HepG2 (cell line): Measurements from ENCODE around the gene KIF13A. TPM values are rescaled to one million over a fixed set of nuclear protein-coding genes. Genes with fewer than 3 reads are reported as not detected.

Experiments
- ATAC-seq: fragments of 200-7000 bp; cut with Tn5 transposase; 3 replicates; pipeline ENCODE4 v1.9.1; 2020; ENCODE audit warnings: mild to moderate bottlenecking, moderate library complexity
- BruUV-seq: library from RNA; stranded (reverse); fragments of 400-500 nt; replicated peaks from 2 replicates; lab custom pipeline; 2021; lab: Mats Ljungman, UMichigan
- CTCF ChIA-PET: fragments of 300-600 bp; formaldehyde crosslinking; extraction: SDS; loops from one replicate; lab custom pipeline; 2021; ENCODE audit warnings: low total read pairs, inconsistent platforms, low intra/inter-chr PET ratio; lab: Yijun Ruan, JAX
- POLR2A ChIA-PET: fragments of 350-600 bp; sonication (Branson Sonifier 250); formaldehyde crosslinking; loops from one replicate; lab custom pipeline; 2020; ENCODE audit warnings: antibody characterized with exemption, inconsistent platforms; lab: Yijun Ruan, JAX
- DNase-seq: peaks from one replicate; pipeline ENCODE4 v3.0.0-alpha.2; 2015; ENCODE audit warnings: low spot score
- FAIRE-seq: peaks from 3 replicates; lab custom pipeline; 2011; peaks lifted over from hg19 to GRCh38; lab: Jason Lieb, UNC
- H2AFZ ChIP-seq: one replicate; pipeline ENCODE4 v1.6.1; 2011; ENCODE audit warnings: low read length, inconsistent platforms
- H3K27ac ChIP-seq: fragments of 300-600 bp; 3 replicates; pipeline ENCODE4 v1.8.0; 2011; ENCODE audit warnings: mixed run types, mild to moderate bottlenecking, mixed read lengths, low read length, inconsistent platforms; ENCODE audit not compliant: insufficient read depth; ENCODE audit errors: extremely low read length
- H3K27me3 ChIP-seq, 2 experiments: fragments of 200-600 bp in 1 of 2; 2 replicates in 1 of 2; 3 replicates in 1 of 2; pipeline versions ENCODE4 v1.6.0 to v1.8.0; 2011; ENCODE audit warnings: low read length in 2 of 2, mild to moderate bottlenecking in 2 of 2, moderate library complexity in 2 of 2, inconsistent platforms in 1 of 2; ENCODE audit not compliant: insufficient read depth in 2 of 2, control insufficient read depth in 1 of 2
- H3K36me3 ChIP-seq, 2 experiments: fragments of 200-600 bp in 1 of 2; replicated peaks in 1 of 2; 2 replicates in 1 of 2; 3 replicates in 1 of 2; pipeline versions ENCODE4 v1.5.1 to v1.8.0; 2011; ENCODE audit warnings: low read length in 2 of 2, inconsistent platforms in 1 of 2; ENCODE audit not compliant: insufficient read depth in 2 of 2, control insufficient read depth in 1 of 2
- H3K4me1 ChIP-seq: 2 replicates; pipeline ENCODE4 v1.5.1; 2012; ENCODE audit warnings: low read length, inconsistent platforms; ENCODE audit not compliant: insufficient read depth
- H3K4me2 ChIP-seq: 2 replicates; pipeline ENCODE4 v1.6.0; 2011; ENCODE audit warnings: low read depth, low read length, inconsistent platforms
- H3K4me3 ChIP-seq, 3 experiments: fragments of 200-600 bp in 1 of 3; sonication (generic), shearing (Covaris generic) in 1 of 3; replicated peaks in 1 of 3; 2 replicates each; pipeline ENCODE4 v1.5.1; 2011 to 2016; ENCODE audit warnings: low read length in 3 of 3, inconsistent platforms in 2 of 3, low read depth in 2 of 3, mild to moderate bottlenecking in 2 of 3, control low read depth in 1 of 3, mixed read lengths in 1 of 3; ENCODE audit not compliant: insufficient read depth in 1 of 3
- H3K79me2 ChIP-seq: one replicate; pipeline ENCODE4 v1.6.1; 2011; ENCODE audit warnings: low read length, inconsistent platforms; ENCODE audit not compliant: insufficient read depth
- H3K9ac ChIP-seq: 2 replicates; pipeline ENCODE4 v1.6.0; 2011; ENCODE audit warnings: mild to moderate bottlenecking, low read depth, low read length, inconsistent platforms; ENCODE audit not compliant: insufficient read depth
- H3K9me3 ChIP-seq: 2 replicates; pipeline ENCODE4 v1.5.1; 2012; ENCODE audit warnings: mild to moderate bottlenecking, low read length
- H4K20me1 ChIP-seq: 2 replicates; pipeline ENCODE4 v1.6.0; 2011; ENCODE audit warnings: inconsistent platforms, mild to moderate bottlenecking, low read length, moderate library complexity; ENCODE audit not compliant: insufficient read depth
- CBX1 ChIP-seq: IDR thresholded peaks from one replicate; pipeline ENCODE4 v1.6.1; 2016; ENCODE audit warnings: antibody characterized with exemption, low read depth
- HNRNPK ChIP-seq: fragments of 200-400 bp; formaldehyde crosslinking; IDR thresholded peaks from 2 replicates; pipeline ENCODE4 v1.6.1; 2018; ENCODE audit warnings: low read length, low read depth, moderate library complexity, mild to moderate bottlenecking; ENCODE audit not compliant: poor library complexity, severe bottlenecking
- KDM5A ChIP-seq: fragments of 200-600 bp; sonication (generic); IDR thresholded peaks from 2 replicates; pipeline ENCODE4 v1.7.0; 2018; ENCODE audit warnings: antibody characterized with exemption, mild to moderate bottlenecking, low read length, borderline replicate concordance
- SP1 ChIP-seq, 2 experiments: fragments of 450-650 bp in 1 of 2; sonication (generic) in 1 of 2; formaldehyde crosslinking in 1 of 2; IDR thresholded peaks; 2 replicates each; pipeline versions ENCODE4 v1.4.0 to v1.6.1; 2016 to 2020; ENCODE audit warnings: missing genetic modification reagents in 1 of 2
- SRSF9 ChIP-seq: fragments of 200-400 bp; formaldehyde crosslinking; IDR thresholded peaks from 2 replicates; pipeline ENCODE4 v1.6.1; 2018; ENCODE audit warnings: borderline replicate concordance, mild to moderate bottlenecking, low read depth, low read length; ENCODE audit not compliant: insufficient read depth, poor library complexity, severe bottlenecking
- ZNF713 ChIP-seq: sonication (generic); formaldehyde crosslinking; IDR thresholded peaks from 2 replicates; pipeline ENCODE4 v1.4.0; 2020; ENCODE audit warnings: mild to moderate bottlenecking, missing genetic modification reagents
- WGBS: methylation state at CpG from one replicate; pipeline ENCODE4 v1.1.6; 2017; ENCODE audit warnings: low lambda C conversion rate; 5-methylcytosine and 5-hydroxymethylcytosine counted together
- in situ Hi-C: cut with HindIII; loops from 2 replicates; pipeline ENCODE4 v1.10.0; 2017; ENCODE audit warnings: low pct_unique_long_range_greater_than_20kb; ENCODE audit not compliant: extremely low pct_ligation_motif_present
- intact Hi-C: fragments of 100-400 bp; cut with micrococcal nuclease; formaldehyde crosslinking; loops from one replicate; pipeline ENCODE4 v1.10.0; 2022; ENCODE audit not compliant: unreplicated experiment
- polyA plus RNA-seq, 8 experiments: library from polyadenylated mRNA; depleted of rRNA in 3 of 8; stranded (reverse) in 7 of 8; unstranded in 1 of 8; fragments of >200 nt; fragmentation: Illumina TruSeq in 4 of 8; extraction: Trizol in 4 of 8; gene quantifications; 2 replicates each; pipeline versions ENCODE4 v1.2.1 to v1.2.3, GENCODE V29; 2011 to 2016; ENCODE audit warnings: low read depth in 4 of 8, missing spikeins in 1 of 8, mixed read lengths in 1 of 8; ENCODE audit not compliant: insufficient read depth in 1 of 8
- total RNA-seq, 5 experiments: library from RNA; depleted of rRNA; stranded (reverse); fragments of >200 nt; fragmentation: Illumina TruSeq; extraction: Trizol; gene quantifications; 2 replicates each; pipeline ENCODE4 v1.2.3, GENCODE V29; 2016; ENCODE audit warnings: low read depth in 1 of 5
- TF ChIP-seq, protein P1 (sequence below): IDR thresholded peaks from 2 replicates; pipeline ENCODE4 v1.6.1; 2012; ENCODE audit warnings: low read depth, low read length, improper control_type of control experiment
- TF ChIP-seq, protein P2 (sequence below): sonication (generic); formaldehyde crosslinking; conservative IDR thresholded peaks from 2 replicates; pipeline ENCODE4 v1.4.0; 2020; ENCODE audit warnings: mild to moderate bottlenecking, missing genetic modification reagents, moderate library complexity

Gene KIF13A
- total and polyA plus RNA-seq, 2 of the 13 experiments (the other 11 are each of a cell fraction or from before 2014, with no cell fraction given) = 21.1 to 37.2 TPM

DNA sequence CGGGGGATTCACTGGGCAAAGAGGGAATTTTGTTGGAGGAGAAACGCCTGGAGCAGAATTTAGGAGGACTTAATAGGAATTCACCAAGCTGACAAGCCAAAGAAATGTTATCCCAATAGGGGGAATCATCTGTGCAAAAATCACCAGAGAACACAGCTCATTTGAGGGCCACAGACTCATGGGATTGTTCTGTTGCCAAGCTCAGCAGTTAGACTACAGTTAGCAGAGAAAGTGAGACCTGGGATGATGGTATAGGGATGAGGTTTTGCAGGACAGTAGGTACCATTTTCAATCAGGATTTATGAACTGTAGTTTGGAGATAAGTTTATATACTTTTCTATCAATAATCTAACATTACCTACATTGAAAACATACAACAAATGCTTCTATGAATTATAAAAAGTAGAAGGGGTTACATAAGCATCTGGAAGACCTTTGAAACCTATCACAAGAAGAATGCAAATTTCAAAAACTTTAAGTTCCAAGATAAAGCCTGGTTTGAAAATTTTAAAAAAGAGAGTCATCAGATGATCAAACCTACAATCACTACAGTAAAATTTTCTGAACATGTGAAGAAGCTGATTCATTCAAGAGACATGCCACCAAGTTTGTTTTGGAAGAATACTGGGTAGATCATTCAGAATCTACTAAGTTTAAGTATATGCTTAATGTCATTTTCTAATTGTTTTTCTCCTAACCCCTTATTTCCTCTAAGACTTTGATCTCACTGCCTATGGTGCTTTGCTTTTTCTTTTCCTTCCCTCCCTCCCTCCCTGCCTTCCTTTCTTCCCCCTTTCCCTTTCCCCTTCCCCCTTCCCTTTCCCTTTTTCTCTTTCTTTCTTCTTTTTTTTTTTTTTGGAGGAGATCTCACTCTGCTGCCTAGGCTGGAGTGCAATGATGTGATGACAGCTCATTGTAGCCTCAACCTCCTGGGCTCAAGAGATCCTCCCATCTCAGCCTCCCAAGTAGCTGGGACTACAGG lies 81.5 kb downstream of the KIF13A start:
- DNase-seq (no peak), FAIRE-seq (no peak), ATAC-seq (no peak)
- Histone ChIP-seq H2AFZ (no peak overlapping the region), H3K9ac (no peak overlapping the region), H3K4me3 (no peak overlapping the region), H3K27me3 (no peaks in the 10 kb centered on the region), H3K27ac (no peak overlapping the region), H3K9me3 (no peaks in the 10 kb centered on the region), H3K4me1 (peaks cover 19% of the 10 kb centered on the region), H4K20me1 (no peaks in the 10 kb centered on the region; the same call in 1 of the 2 replicates), H3K36me3 (no peaks in the 10 kb centered on the region), H3K79me2 (peaks cover 3% of the 10 kb centered on the region), H3K4me2 (no peak overlapping the region)
- in situ Hi-C loops (no loop called here), intact Hi-C loops (no loop called here)
- CTCF ChIA-PET = no interaction called here
- TF ChIP-seq SP1 (IDR thresholded peaks at IDR 0.05) (no peak), SP1 (CRISPR knock-in tag; IDR thresholded peaks at IDR 0.05) (no peak), HNRNPK (peak; percentile 89)
- BruUV-seq = no TSS peak
- 96% methylated on average over 2 of the region's 2 CpGs for WGBS
- POLR2A ChIA-PET = no interaction called here

GRCh38 chr6:17904491-17905120 lies 82.8 kb downstream of the KIF13A start:
- DNase-seq (no peak), FAIRE-seq (no peak), ATAC-seq (no peak)
- CTCF ChIA-PET = no interaction called here
- H3K36me3 ChIP-seq = no peaks in the 10 kb centered on the region
- no peak overlapping the region for H2AFZ ChIP-seq
- H3K4me3 ChIP-seq = no peak overlapping the region
- H3K27me3 ChIP-seq = no peaks in the 10 kb centered on the region
- no peak overlapping the region for H3K27ac ChIP-seq
- H3K4me2 ChIP-seq = no peak overlapping the region
- peaks cover 3% of the 10 kb centered on the region for H3K79me2 ChIP-seq
- 97% methylated on average over 6 of the region's 6 CpGs for WGBS
- BruUV-seq = no TSS peak
- no peaks in the 10 kb centered on the region; the same call in 1 of the 2 replicates for H4K20me1 ChIP-seq
- no peak overlapping the region for H3K9ac ChIP-seq
- no peaks in the 10 kb centered on the region for H3K9me3 ChIP-seq
- intact Hi-C loops (no loop called here), in situ Hi-C loops (no loop called here)
- peaks cover 19% of the 10 kb centered on the region for H3K4me1 ChIP-seq
- POLR2A ChIA-PET = no interaction called here
- TF ChIP-seq ZNF713 (no peak), CBX1 (no peak), SRSF9 (no peak), KDM5A (no peak)
- TF ChIP-seq, protein P1, sequence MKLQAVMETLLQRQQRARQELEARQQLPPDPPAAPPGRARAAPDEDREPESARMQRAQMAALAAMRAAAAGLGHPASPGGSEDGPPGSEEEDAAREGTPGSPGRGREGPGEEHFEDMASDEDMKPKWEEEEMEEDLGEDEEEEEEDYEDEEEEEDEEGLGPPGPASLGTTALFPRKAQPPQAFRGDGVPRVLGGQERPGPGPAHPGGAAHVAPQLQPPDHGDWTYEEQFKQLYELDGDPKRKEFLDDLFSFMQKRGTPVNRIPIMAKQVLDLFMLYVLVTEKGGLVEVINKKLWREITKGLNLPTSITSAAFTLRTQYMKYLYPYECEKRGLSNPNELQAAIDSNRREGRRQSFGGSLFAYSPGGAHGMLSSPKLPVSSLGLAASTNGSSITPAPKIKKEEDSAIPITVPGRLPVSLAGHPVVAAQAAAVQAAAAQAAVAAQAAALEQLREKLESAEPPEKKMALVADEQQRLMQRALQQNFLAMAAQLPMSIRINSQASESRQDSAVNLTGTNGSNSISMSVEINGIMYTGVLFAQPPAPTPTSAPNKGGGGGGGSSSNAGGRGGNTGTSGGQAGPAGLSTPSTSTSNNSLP = no peak
- TF ChIP-seq, protein P2, sequence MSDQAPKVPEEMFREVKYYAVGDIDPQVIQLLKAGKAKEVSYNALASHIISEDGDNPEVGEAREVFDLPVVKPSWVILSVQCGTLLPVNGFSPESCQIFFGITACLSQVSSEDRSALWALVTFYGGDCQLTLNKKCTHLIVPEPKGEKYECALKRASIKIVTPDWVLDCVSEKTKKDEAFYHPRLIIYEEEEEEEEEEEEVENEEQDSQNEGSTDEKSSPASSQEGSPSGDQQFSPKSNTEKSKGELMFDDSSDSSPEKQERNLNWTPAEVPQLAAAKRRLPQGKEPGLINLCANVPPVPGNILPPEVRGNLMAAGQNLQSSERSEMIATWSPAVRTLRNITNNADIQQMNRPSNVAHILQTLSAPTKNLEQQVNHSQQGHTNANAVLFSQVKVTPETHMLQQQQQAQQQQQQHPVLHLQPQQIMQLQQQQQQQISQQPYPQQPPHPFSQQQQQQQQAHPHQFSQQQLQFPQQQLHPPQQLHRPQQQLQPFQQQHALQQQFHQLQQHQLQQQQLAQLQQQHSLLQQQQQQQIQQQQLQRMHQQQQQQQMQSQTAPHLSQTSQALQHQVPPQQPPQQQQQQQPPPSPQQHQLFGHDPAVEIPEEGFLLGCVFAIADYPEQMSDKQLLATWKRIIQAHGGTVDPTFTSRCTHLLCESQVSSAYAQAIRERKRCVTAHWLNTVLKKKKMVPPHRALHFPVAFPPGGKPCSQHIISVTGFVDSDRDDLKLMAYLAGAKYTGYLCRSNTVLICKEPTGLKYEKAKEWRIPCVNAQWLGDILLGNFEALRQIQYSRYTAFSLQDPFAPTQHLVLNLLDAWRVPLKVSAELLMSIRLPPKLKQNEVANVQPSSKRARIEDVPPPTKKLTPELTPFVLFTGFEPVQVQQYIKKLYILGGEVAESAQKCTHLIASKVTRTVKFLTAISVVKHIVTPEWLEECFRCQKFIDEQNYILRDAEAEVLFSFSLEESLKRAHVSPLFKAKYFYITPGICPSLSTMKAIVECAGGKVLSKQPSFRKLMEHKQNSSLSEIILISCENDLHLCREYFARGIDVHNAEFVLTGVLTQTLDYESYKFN (CRISPR knock-in tag) = no peak
